ENCODE results near the gene EML1.

The EML1 gene

GRCh38 chr14:99909513-99910064 is 116.4 kb downstream of the EML1 start:
- TF ChIP-seq, protein P1, sequence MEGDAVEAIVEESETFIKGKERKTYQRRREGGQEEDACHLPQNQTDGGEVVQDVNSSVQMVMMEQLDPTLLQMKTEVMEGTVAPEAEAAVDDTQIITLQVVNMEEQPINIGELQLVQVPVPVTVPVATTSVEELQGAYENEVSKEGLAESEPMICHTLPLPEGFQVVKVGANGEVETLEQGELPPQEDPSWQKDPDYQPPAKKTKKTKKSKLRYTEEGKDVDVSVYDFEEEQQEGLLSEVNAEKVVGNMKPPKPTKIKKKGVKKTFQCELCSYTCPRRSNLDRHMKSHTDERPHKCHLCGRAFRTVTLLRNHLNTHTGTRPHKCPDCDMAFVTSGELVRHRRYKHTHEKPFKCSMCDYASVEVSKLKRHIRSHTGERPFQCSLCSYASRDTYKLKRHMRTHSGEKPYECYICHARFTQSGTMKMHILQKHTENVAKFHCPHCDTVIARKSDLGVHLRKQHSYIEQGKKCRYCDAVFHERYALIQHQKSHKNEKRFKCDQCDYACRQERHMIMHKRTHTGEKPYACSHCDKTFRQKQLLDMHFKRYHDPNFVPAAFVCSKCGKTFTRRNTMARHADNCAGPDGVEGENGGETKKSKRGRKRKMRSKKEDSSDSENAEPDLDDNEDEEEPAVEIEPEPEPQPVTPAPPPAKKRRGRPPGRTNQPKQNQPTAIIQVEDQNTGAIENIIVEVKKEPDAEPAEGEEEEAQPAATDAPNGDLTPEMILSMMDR (IDR thresholded peaks at IDR 0.05; ENCODE audit: control insufficient read depth, insufficient read depth, low read depth, low read length, missing control alignments), result no peak
- DNase-seq (ENCODE audit: low read depth), result no peak
- H3K4me3 ChIP-seq (ENCODE audit: control insufficient read depth, low read depth, low read length), result no peak overlapping the region

DNA sequence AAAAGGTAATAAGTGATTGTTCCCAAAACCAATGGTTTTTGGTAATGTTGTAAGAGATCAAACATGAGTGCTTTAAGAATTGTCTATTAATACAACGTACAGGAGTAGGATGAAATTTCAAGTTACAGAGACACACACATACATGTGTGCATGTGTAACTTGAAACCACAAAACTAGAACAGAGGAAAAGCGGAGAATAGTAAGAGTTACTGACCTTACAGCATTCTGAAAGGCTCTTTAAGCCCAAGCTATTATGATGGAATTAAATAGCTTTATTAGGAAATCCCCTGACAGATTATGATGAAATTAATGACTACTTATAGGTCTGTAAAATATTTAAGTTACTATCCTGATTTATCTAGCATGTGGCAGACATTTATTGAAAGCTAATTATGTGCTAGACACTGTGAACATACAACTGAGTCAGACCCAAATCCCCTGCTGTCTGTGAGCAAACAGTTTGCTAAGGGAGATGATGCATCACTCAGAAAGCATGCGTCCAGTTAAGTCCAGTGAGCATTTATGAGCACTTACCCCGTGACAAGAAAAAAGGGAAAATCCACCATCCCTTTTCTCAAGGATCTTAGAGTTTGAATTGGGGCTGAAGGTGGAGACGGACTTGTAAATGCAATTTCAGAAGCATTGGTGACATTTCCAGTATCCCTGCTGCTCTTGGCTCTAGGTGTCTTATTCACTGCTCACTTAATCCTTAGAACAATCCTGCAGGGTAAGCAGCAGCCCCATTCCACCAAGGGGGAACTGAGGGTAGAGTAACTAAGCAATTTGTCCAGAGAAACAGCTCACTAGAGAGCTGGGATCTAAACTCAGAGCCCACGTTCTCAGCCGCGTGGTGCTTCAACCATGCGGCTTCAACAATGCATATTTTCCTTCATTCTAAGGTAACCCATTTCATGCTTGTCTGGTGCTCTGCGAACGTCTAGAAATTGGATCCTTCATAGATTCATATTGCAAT is 117.4 kb downstream of the EML1 start:
- TF ChIP-seq, protein P1 (IDR thresholded peaks at IDR 0.05; ENCODE audit: control insufficient read depth, insufficient read depth, low read depth, low read length, missing control alignments), result no peak
- peak; percentile 82 for DNase-seq (ENCODE audit: low read depth)
- no peak overlapping the region for H3K4me3 ChIP-seq (ENCODE audit: control insufficient read depth, low read depth, low read length)

GRCh38 chr14:99915305-99916090 is 122.3 kb downstream of the EML1 start:
- TF ChIP-seq, protein P1 (IDR thresholded peaks at IDR 0.05; ENCODE audit: control insufficient read depth, insufficient read depth, low read depth, low read length, missing control alignments), result no peak
- no peak for DNase-seq (ENCODE audit: low read depth)
- no peak overlapping the region for H3K4me3 ChIP-seq (ENCODE audit: control insufficient read depth, low read depth, low read length)

- no peak overlapping the region for H3K4me3 ChIP-seq (ENCODE audit: control insufficient read depth, low read depth, low read length)
- TF ChIP-seq, protein P1 (IDR thresholded peaks at IDR 0.05; ENCODE audit: control insufficient read depth, insufficient read depth, low read depth, low read length, missing control alignments), result no peak
- DNase-seq (ENCODE audit: low read depth), result no peak
These were observed 122.8 kb downstream of the EML1 start for GRCh38 chr14:99916091-99916383.

GRCh38 chr14:99918781-99919180 is 125.6 kb downstream of the EML1 start:
- DNase-seq (ENCODE audit: low read depth), result no peak
- TF ChIP-seq, protein P1 (IDR thresholded peaks at IDR 0.05; ENCODE audit: control insufficient read depth, insufficient read depth, low read depth, low read length, missing control alignments), result no peak
- H3K4me3 ChIP-seq (ENCODE audit: control insufficient read depth, low read depth, low read length), result no peak overlapping the region

DNA sequence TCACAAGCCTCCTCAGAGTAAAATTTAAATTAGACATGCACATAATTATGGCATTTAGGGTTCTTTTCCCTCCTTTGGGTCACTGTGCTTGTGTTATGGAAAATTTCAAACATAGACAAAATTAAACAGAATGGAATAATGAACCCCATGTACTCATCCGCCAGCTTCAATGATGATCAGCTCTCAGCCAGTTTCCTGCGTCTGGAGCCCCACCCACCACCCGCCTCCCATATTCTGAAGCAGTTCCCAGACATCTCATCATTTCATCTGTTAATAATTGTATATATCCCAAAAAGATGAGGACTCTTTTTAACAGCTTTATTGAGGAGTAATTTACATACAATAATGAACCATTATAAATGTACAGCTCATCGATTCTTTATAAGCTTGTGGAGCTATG is 128.2 kb downstream of the EML1 start:
- H3K4me3 ChIP-seq (ENCODE audit: control insufficient read depth, low read depth, low read length), result no peak overlapping the region
- no peak for DNase-seq (ENCODE audit: low read depth)
- TF ChIP-seq, protein P1 (IDR thresholded peaks at IDR 0.05; ENCODE audit: control insufficient read depth, insufficient read depth, low read depth, low read length, missing control alignments), result no peak

Measured in AG09309 (cell line).